HG02840 (cell line): ENCODE data around the gene FKBP4.
A peak's percentile ranks its signal among the peaks of the same experiment; 100 is the strongest.

Source experiments
- ATAC-seq: cut with Tn5 transposase; IDR thresholded peaks from one replicate; pipeline ENCODE4 v1.9.1; 2021; ENCODE audit warnings: mild to moderate bottlenecking, moderate library complexity, moderate number of reproducible peaks; ENCODE audit not compliant: unreplicated experiment, low FRiP score

Gene FKBP4

GRCh38 chr12:2776129-2776806 is 18.5 kb upstream of the FKBP4 start:
- ATAC-seq, result no peak

DNA sequence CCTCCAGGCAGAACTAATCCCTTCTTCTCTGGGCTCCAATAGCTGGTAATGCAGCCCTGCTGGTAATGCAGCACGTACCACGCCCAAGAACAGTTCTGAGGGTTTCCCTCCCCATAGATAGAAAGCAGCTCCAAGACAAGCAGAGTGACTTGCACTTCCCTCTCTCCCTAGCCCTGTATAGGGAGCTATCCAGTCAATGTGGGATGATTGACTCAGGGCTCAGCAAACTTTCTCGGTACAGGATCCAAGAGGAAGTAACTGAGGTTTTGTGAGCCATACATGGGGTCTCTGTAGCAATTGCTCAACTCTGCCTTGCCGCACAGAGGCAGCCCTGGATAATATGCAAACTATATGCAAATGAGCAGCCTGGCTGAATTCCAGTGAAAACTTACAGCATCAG is 15.5 kb upstream of the FKBP4 start:
- ATAC-seq, result no peak

- ATAC-seq, result no peak
Observed at GRCh38 chr12:2783936-2784600, 10.7 kb upstream of the FKBP4 start.

DNA sequence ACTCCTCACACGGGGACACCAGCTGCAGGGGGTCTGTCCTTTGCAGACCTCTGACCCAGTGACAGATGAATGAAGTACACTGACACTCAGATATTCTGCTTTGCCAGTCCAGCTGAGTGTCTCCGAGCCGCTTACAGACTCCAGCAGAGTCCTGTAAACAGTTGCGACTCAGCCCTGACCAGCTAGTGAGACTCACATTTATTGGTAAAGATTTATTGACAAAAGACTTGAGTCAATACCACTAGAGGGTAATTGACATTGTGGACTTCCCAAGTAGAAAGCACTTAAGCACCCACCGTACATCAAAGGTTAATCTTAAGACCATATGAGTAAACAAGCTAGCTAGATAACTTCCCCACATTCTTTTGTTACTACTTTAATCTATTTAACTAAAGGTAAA is 9.8 kb upstream of the FKBP4 start:
- ATAC-seq, result no peak

- no peak for ATAC-seq
Observed at GRCh38 chr12:2791089-2791488, 3.7 kb upstream of the FKBP4 start.

- no peak for ATAC-seq
Observed at GRCh38 chr12:2792671-2793500, 1.9 kb upstream of the FKBP4 start.

- no peak for ATAC-seq
Observed at GRCh38 chr12:2793561-2793960, 1.2 kb upstream of the FKBP4 start.

- ATAC-seq, result peak; percentile 25
Observed at GRCh38 chr12:2794191-2794735, 507 bp upstream of the FKBP4 start.

DNA sequence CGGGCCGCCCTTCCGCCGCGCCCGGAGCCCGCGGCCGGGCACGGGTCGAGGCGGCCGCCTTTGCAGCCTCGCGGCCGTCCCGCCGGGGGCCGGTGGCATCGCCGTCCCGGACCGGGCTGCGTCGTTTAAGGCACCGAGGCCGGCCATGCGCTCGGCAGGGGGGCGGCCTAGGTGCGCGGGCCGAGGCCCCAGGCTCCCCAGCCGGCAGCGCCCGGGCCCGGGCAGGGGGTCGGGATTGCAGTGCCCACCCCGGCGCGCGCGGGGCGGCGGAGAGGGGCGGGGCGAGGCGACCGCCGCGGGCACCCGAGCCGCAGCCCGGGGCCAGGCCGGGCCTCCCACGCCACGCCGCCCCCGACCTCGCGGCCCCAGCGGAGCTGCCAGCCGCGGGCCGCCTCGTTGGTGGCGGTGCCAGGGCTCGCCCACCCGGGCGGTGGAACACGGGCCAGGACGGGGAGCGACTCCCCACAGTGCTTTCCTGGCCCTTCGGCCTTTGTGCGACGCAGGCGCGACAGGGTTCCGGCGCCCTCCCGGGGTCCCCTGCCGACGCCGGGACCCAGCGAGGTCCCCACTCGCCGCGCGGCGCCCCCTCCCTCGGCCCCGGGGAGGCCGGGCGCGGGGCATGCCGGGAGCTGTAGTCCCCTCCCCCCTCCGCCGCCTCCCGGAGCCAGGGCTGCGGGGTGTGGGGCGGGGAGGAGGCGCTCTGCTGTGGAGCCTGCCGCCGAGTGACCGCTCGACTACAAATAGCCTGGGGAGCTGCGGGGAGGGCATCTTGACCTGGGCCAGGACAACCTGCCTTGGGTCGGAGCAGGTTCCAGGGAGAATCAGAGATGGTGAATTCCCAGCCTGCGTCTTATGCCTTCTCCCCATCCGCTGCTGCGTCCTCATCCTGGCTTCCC is 769 bp downstream of the FKBP4 start:
- peak; percentile 48 for ATAC-seq

DNA sequence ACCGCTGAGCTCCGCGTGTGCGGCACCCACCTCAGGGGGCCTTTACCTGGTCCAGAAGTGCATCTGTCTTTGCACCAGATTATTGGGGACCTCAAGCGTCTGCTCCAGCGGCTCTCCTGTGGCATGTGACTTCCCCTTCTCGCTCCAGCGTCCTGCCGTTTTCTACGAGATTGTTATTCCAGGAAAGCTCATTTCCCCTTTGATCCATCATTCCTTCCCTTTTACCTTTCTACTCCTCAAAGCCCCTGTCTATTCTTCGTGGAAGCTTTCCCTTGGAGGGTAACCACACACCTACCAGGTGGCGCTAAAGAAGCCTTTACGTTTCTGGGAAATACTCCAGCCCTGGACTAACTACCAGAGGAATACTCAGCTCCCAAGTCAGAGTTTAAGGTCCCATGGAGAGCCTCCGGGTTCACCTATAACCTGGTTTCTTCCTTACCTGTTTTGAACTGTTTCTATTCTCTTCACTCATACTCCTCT is 1.5 kb downstream of the FKBP4 start:
- no peak for ATAC-seq

DNA sequence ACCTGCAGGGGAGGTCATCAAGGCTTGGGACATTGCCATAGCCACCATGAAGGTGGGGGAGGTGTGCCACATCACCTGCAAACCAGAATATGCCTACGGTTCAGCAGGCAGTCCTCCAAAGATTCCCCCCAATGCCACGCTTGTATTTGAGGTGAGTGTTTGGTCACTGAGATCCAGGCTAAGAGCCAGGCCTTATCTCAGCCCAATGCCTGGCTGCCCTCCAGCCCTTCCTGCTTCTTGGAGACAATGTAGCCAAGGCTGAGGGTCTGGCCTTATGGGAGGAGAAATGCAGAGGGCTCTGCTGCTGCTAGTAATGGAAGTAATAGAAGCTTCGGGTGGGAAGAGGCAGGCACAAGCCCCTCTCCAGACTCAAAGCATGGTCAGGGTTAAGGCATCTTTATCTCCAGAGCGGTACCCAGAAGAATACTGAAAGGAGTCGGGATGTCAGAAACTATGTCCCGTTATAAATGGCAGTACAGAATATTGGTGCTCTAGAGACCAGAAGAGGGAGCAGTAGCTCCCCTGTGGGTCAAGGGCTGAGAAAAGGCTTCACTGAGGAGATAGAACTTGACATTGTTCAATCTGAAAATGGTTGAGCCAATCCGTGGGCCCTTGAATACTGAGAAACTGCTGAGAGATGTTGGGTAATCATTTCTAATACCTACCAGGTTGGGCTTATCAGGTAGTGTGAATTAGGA is 3.1 kb downstream of the FKBP4 start:
- ATAC-seq, result no peak

DNA sequence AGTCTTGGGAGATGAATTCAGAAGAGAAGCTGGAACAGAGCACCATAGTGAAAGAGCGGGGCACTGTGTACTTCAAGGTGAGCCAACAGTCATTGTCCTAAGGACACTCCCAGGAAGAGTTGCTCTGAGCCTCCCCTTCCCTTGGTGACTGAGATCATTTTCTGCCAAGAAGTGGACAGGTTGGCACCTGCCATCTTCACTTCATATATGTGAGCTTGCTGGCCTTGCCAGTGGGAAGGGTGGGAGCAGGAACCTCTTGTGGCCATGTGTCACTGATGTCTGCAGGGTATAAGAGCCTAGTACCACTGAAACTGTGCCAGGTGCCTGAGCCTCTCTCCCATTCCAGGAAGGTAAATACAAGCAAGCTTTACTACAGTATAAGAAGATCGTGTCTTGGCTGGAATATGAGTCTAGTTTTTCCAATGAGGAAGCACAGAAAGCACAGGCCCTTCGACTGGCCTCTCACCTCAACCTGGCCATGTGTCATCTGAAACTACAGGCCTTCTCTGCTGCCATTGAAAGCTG is 5.3 kb downstream of the FKBP4 start:
- ATAC-seq, result no peak

DNA sequence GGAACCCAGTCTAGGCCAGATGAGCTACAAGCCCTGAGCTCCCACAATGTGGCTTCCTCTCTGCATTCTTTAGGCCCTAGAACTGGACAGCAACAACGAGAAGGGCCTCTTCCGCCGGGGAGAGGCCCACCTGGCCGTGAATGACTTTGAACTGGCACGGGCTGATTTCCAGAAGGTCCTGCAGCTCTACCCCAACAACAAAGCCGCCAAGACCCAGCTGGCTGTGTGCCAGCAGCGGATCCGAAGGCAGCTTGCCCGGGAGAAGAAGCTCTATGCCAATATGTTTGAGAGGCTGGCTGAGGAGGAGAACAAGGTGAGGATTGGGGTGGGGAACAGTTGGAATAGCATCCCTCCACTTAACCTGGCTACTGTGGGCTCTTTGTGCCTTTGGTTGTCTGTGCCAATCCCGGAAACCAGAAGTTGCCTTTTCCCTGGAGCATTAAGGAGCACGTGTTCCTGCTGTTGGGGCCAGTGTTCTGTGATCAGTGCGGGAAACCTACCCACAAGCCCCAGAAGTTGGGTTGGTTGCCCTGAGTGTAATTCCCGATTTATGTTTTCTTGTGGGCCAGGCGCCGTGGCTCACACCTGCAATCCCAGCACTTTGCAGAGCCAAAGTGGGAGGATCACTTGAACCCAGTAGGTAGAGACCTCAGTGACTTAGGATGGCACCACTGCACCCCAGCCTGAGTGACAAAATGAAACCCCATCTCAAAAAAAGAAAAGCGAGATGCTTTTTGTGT is 6.4 kb downstream of the FKBP4 start:
- no peak for ATAC-seq

DNA sequence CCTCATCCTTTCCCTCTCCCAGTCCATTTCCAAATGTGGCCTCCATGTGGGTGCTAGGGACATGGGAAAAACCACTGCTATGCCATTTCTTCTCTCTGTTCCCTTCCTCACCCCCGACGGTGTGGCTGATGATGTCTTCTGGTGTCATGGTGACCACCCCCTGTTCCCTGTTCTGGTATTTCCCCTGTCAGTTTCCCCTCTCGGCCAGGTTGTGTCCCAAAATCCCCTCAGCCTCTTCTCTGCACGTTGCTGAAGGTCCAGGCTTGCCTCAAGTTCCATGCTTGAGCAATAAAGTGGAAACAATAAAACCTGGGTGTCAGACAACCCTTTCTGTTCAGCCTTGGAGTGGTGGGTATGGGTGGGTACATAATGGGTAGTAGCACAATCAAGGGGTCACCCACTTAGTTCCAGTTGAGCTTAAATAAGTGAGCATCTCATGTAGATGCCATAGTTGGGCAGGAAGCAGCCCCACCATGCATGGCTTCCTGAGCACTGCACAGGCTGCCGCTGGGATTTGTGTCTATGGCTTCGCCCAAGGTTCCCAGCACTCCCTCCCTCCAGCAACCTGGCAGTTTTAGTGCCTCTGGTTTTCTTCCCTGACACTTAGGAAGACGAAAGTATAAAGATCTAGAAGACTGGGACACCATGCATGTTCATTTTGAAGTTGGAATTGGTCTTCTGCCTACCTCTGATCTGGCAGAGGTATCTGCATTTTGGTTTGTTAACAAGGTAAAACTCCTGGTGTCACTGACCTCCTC is 9.0 kb downstream of the FKBP4 start:
- ATAC-seq, result no peak

GRCh38 chr12:2804393-2805142 is 9.8 kb downstream of the FKBP4 start:
- ATAC-seq, result no peak

DNA sequence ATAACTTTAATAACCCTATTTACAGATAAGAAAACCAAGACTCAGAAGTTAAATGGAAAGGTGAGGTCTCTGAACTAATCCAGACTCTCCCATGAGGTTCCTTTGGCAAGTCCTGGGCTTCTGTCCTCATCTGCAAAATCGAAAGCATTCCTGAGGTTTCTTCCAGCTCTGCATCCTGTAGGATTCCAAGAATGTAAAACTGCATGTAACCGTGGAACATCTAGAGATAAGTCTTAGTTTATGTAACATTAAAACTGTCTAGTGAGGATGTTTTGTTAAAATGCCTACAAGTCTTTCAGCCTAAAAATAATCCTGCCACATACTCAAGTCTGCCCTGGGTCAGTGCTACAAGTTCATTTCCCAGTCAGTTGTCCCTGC is 10.4 kb downstream of the FKBP4 start:
- ATAC-seq, result no peak

GRCh38 chr12:2806700-2807099 is 11.9 kb downstream of the FKBP4 start:
- ATAC-seq, result no peak
